Measurements from ENCODE around the gene SP1.
"Not testable (repeated sequence)": the region's sequence is repeated elsewhere in the genome, so short reads cannot be mapped to it uniquely, and the experiment has no call there.

The SP1 gene

GRCh38 chr12:53380104-53380793, at the start of gene SP1:
TSS of gene SP1 (plus strand) at chr12:53380176. CDS start at chr12:53380292, 116 bp downstream.
- peak; percentile 96 for DNase-seq

GRCh38 chr12:53330671-53331070, 49.3 kb upstream of the SP1 start:
- DNase-seq: no peak

GRCh38 chr12:53332339-53332738, 47.6 kb upstream of the SP1 start:
- not testable (repeated sequence) for DNase-seq

GRCh38 chr12:53332744-53333143, 47.2 kb upstream of the SP1 start:
- no peak for DNase-seq

GRCh38 chr12:53333289-53333688, 46.7 kb upstream of the SP1 start:
- no peak for DNase-seq

GRCh38 chr12:53333845-53334244, 46.1 kb upstream of the SP1 start:
- no peak for DNase-seq

GRCh38 chr12:53334822-53335221, 45.2 kb upstream of the SP1 start:
- no peak for DNase-seq

- no peak for DNase-seq
Observed at GRCh38 chr12:53336181-53336681, 43.7 kb upstream of the SP1 start, which contains the start of gene SP7. TSS of gene SP7 (minus strand) at chr12:53336354. CDS start at chr12:53335646, 708 bp downstream.

- DNase-seq: no peak
Observed at GRCh38 chr12:53338017-53338416, 42.0 kb upstream of the SP1 start.

GRCh38 chr12:53338916-53339315, 41.1 kb upstream of the SP1 start:
- no peak for DNase-seq

GRCh38 chr12:53340398-53340797, 39.6 kb upstream of the SP1 start:
- no peak for DNase-seq

GRCh38 chr12:53343449-53343848, 36.5 kb upstream of the SP1 start:
- DNase-seq: no peak

- no peak for DNase-seq
Observed at GRCh38 chr12:53343969-53344368, 36.0 kb upstream of the SP1 start.

- no peak for DNase-seq
Observed at GRCh38 chr12:53344487-53344823, 35.5 kb upstream of the SP1 start.

GRCh38 chr12:53344824-53345485, 35.0 kb upstream of the SP1 start:
- DNase-seq: peak; percentile 79

- no peak for DNase-seq
Observed at GRCh38 chr12:53345486-53346188, 34.3 kb upstream of the SP1 start.

- DNase-seq: no peak
Observed at GRCh38 chr12:53346491-53346890, 33.5 kb upstream of the SP1 start.

- no peak for DNase-seq
Observed at GRCh38 chr12:53347905-53348304, 32.1 kb upstream of the SP1 start.

GRCh38 chr12:53352331-53353256, 27.4 kb upstream of the SP1 start:
- peak; percentile 66 for DNase-seq

GRCh38 chr12:53353257-53353655, 26.7 kb upstream of the SP1 start:
- no peak for DNase-seq

- no peak for DNase-seq
Observed at GRCh38 chr12:53355121-53355520, 24.9 kb upstream of the SP1 start.

GRCh38 chr12:53358836-53359419, 21.0 kb upstream of the SP1 start:
- DNase-seq: no peak
